Measurements from ENCODE around the gene KCNQ1. TPM values are rescaled to one million over a fixed set of nuclear protein-coding genes. Genes with fewer than 3 reads are reported as not detected.

Gene KCNQ1
- total and polyA plus RNA-seq, 8 donors: 14.0 to 61.1 (median 46.7) TPM

DNA sequence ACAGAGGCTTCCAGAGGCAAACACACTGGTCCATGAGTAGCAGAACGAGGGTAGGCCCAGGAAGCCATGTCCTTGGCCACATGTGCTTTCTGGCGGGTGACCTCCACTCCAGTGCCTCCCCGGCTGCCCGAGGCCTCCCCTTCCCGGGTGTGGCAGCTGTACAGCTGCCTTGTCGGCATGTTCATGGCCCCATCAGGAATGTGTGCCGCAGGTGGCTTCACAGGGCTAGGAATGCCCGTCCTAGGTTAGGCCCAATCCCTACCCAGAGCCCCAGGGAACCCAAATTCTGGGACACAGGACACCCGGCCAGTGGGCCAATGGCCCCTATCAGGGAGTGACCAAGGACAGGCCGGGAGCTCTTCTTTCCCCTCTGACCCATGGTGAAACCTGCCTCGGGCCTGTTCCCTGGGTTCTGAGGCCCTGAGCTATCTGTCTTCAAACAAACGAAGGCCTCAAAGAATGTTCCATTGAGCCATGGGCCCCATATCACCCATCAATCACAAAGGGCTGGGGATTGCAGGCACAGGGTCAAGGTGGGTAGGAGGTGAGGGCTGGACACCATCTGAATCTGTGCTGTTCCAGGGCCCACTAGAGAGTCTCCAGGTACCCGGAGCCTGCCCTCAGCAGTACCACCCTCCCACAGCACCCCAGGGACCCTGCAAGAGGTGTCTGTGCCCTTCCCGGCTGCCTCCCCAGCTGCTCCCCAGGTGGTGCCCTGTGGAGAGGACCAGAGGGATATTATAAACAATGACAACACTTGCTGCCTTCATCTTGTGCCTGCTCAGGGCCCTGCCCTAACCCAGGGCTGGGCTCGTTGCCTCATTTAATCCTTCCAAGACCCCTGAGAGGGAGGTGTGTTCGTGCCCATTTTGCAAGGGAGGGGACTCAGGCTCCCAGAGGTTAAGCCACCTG, 444.8 kb downstream of the KCNQ1 start:
- ATAC-seq: no peak
- Histone ChIP-seq H3K27me3 (no peaks in the 10 kb centered on the region), H3K4me3 (no peak overlapping the region), H3K4me1 (peaks cover 14 to 23% (median 17%) of the 10 kb centered on the region in 3 donors), H3K27ac (no peak overlapping the region), H3K36me3 (no peaks in the 10 kb centered on the region), H3K9me3 (no peaks in the 10 kb centered on the region)
- TF ChIP-seq, protein P1, sequence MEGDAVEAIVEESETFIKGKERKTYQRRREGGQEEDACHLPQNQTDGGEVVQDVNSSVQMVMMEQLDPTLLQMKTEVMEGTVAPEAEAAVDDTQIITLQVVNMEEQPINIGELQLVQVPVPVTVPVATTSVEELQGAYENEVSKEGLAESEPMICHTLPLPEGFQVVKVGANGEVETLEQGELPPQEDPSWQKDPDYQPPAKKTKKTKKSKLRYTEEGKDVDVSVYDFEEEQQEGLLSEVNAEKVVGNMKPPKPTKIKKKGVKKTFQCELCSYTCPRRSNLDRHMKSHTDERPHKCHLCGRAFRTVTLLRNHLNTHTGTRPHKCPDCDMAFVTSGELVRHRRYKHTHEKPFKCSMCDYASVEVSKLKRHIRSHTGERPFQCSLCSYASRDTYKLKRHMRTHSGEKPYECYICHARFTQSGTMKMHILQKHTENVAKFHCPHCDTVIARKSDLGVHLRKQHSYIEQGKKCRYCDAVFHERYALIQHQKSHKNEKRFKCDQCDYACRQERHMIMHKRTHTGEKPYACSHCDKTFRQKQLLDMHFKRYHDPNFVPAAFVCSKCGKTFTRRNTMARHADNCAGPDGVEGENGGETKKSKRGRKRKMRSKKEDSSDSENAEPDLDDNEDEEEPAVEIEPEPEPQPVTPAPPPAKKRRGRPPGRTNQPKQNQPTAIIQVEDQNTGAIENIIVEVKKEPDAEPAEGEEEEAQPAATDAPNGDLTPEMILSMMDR (IDR thresholded peaks at IDR 0.05): no peak
- 78 to 83% methylated on average over 16 of the region's 16 CpGs for WGBS, 2 donors
- peak in 2 of 6 donors; percentile 57 to 70 for DNase-seq
- FAIRE-seq: no peak
- intact Hi-C loops (cut with DNase I): loop anchor here (2.0 to 10.0 kb wide), 6 partner anchors 195 to 585 kb away; partner anchors contain the start of genes KCNQ1OT1 (in 2 of the 3), C11orf21 (in 1 of the 3) and TSPAN32 (in 1 of the 3)

DNA sequence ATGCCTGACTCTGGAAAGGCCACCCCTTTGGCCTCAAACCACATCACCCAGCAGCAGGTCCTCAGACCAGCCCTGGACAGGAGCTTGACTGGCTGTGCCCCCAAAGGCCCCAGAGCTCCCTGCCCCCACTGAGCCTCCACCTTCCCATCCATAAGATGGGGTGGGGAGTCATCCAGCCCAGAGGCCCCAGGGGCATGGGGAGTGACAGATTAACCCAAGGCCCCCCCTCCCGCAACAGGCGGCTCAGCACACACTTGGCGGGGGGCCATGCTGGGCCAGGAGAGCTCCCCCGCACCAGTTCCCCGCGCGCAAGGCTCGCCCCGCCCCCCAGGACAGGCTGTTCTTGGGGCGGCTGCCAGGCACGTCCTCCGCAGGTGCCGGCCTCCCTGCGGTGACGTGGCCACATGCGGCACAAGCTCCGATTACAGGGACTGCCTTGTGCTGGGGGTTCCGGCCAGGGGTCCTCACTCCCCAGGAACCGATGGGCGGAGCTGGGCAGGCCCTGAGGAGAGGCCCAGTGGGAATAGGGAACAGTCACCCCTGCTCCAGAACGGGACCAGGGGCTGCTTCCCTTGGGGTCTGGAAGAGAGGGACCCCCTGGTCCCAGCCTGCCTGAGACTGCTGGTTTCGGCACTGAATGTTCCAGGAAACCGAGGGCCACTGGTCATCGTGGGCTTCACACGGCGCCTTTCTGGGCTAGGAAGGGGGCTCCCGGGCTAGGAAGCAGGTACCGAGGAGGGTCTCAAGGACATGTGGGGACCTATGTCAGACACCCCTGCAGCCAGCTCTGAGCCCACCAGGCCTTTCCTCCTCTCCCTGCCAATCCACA, 445.9 kb downstream of the KCNQ1 start:
- intact Hi-C loops (cut with DNase I): loop anchor here (2.0 to 10.0 kb wide), 5 partner anchors 356 to 586 kb away; partner anchors contain the start of genes C11orf21 (in 1 of the 3) and TSPAN32 (in 1 of the 3)
- peak; percentile 65 to 92 (median 84) for DNase-seq
- Histone ChIP-seq H3K9me3 (no peaks in the 10 kb centered on the region), H3K4me1 (peaks cover 14 to 23% (median 17%) of the 10 kb centered on the region in 3 donors), H3K27me3 (no peaks in the 10 kb centered on the region), H3K27ac (peak overlapping the region; percentile 26 to 69 (median 42)), H3K4me3 (no peak overlapping the region), H3K36me3 (no peaks in the 10 kb centered on the region)
- ATAC-seq: peak; percentile 37 to 53 (median 46)
- no peak for FAIRE-seq
- TF ChIP-seq, protein P1 (IDR thresholded peaks at IDR 0.05): no peak
- 40% methylated on average over 26 to 28 of the region's 28 CpGs for WGBS, 2 donors

DNA sequence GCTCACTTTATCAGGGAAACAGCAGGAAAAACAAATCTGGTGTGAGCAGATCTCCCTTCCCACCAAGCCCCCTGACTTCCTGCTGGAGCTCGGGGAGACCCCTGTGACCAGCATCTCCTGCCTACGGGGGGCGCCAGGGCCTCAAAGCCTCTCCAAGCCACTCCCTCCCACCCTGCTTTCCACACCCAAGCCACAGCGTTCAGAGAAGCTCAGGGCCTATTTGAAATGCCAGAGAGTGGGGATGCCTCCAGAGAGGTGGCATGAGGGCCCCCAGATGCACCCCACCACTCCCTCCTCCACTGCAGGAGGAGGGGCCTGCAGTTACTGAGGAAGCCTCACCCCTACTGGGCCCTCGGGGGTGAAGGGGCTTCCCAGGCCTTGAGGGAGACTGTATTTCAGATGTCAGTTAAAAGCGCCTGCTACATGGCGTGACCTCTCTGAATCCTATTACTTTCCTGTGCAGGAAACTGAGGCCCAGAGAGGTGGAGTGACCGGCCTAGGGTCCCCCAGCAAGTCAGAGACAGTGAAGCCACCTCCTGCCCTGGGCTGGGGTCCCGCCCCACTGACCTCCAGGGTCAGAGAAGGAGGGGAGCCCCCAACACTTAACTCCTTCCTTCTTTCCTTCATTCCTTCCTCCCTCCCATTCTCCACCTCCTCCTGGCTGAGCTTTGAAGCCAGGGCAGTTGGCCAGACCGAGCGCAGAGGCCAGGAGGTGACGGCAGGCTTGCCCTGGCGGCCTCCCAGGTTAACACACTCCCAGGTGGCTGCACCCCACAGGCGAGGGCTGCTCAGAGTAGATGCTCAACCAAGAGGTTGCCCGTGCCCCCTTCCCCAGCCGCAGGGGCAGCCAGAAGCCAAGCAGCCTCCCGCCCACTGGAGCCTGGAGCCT, 446.8 kb downstream of the KCNQ1 start:
- WGBS, 2 donors: 38 to 40% methylated on average over 17 of the region's 17 CpGs
- Histone ChIP-seq H3K4me1 (peaks cover 14 to 23% (median 17%) of the 10 kb centered on the region in 3 donors), H3K27me3 (no peaks in the 10 kb centered on the region), H3K9me3 (no peaks in the 10 kb centered on the region), H3K27ac (peak overlapping the region in 1 of 4 donors; percentile 26), H3K4me3 (peak overlapping the region in 1 of 4 donors; percentile 29), H3K36me3 (no peaks in the 10 kb centered on the region)
- TF ChIP-seq, protein P1 (IDR thresholded peaks at IDR 0.05): no peak
- DNase-seq: peak; percentile 54 to 89 (median 77)
- FAIRE-seq: no peak
- ATAC-seq: peak; percentile 29 to 58 (median 40)
- intact Hi-C loops (cut with DNase I): loop anchor here (2.0 to 10.0 kb wide), 5 partner anchors 357 to 587 kb away; partner anchors contain the start of genes C11orf21 (in 1 of the 3) and TSPAN32 (in 1 of the 3)
